ENCODE data around the gene SPATS2L.

SPATS2L gene, protein sequence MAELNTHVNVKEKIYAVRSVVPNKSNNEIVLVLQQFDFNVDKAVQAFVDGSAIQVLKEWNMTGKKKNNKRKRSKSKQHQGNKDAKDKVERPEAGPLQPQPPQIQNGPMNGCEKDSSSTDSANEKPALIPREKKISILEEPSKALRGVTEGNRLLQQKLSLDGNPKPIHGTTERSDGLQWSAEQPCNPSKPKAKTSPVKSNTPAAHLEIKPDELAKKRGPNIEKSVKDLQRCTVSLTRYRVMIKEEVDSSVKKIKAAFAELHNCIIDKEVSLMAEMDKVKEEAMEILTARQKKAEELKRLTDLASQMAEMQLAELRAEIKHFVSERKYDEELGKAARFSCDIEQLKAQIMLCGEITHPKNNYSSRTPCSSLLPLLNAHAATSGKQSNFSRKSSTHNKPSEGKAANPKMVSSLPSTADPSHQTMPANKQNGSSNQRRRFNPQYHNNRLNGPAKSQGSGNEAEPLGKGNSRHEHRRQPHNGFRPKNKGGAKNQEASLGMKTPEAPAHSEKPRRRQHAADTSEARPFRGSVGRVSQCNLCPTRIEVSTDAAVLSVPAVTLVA

DNA sequence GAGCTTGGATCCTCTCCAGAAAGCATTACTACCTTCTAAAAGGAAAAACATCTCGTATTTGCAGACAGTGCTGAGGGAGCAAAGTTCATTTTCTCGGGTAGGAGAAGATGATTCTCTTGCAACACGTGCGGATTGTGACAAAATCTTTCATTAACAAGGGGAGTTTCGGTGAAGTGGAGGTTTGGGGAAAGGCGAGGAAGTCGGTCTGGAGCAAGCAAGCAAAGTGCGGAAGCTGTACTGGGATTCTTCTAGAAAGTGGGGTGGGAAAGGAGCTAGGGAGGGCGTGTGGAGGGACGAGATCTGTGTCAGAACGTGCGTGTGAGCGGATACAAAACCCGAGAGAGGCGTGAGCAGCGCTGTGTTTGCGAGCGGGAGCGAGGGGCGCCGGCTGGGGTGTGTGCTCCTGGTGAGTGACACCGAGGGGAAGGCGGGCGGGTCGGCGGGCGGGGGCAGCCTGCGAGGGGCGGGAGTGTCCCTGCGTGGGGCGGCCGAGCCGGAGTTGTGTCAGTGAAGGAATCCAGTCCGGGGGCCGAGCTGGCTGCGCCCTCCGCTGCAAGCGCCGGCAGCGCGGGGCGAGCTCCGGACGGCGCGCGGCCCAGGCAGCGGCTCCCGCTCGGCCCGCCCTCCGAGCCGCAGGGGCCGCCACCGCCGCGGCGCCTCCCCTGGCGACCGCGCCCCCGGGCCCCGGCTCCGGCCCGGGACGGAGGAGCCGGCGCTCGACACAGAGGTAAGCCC lies at the start of gene SPATS2L:
Gene SPATS2L (plus strand): TSS at position 498 of the 735 bp plus-strand sequence. CDS start 82,552 bp downstream, outside the sequence.
- Histone ChIP-seq H3K36me3 (ENCODE audit: insufficient read depth, low read length) (no peaks in the 10 kb centered on the region), H3K9me3 (ENCODE audit: control insufficient read depth, insufficient read depth, low read length) (no peaks in the 10 kb centered on the region), H3K9ac (ENCODE audit: low read depth, low read length) (peak within 1 kb of the TSS; percentile 98), H3K4me1 (ENCODE audit: insufficient read depth, low read length) (peaks cover 29% of the 10 kb centered on the region)

GRCh38 chr2:200257570-200257969 lies 48.9 kb upstream of the SPATS2L start:
- Histone ChIP-seq H3K9me3 (ENCODE audit: control insufficient read depth, insufficient read depth, low read length) (no peaks in the 10 kb centered on the region), H3K4me1 (ENCODE audit: insufficient read depth, low read length) (peaks cover 8% of the 10 kb centered on the region), H3K36me3 (ENCODE audit: insufficient read depth, low read length) (no peaks in the 10 kb centered on the region), H3K9ac (ENCODE audit: low read depth, low read length) (no peak overlapping the region)

GRCh38 chr2:200258081-200258480 lies 48.4 kb upstream of the SPATS2L start:
- Histone ChIP-seq H3K9ac (ENCODE audit: low read depth, low read length) (no peak overlapping the region), H3K36me3 (ENCODE audit: insufficient read depth, low read length) (no peaks in the 10 kb centered on the region), H3K4me1 (ENCODE audit: insufficient read depth, low read length) (peaks cover 3% of the 10 kb centered on the region), H3K9me3 (ENCODE audit: control insufficient read depth, insufficient read depth, low read length) (no peaks in the 10 kb centered on the region)

DNA sequence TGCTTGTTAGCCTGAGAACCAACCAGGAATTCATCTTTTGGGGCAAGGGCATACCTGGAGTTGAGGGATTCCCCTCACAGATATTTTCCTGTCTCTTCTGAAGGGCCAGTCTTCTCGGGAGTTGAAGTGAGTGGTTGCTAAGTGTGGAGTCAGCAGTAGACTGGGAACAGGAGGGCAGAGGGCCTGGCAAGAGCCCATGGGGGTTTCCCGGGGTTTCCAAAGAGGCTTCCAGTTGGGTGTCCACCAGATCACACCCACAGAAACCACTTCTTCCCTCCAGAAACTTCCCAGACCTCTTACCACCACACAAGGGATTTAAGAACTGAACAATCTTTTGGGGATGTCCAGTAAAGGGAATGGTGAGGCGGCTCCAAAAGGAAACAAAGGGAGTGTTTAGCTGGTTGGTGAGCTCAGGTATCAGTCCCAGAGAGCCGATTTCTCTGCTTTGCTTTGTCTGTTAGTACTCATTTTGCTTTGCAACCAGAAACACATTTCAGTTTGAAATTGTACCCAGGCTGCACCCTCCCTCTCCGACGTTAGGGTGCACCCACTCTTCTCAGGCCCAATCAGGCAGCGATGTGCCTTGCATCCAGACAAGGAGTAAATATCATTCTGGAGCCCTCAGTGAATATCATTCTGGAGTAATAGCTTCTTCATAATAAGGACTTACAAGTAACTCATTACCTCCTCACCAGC lies 47.5 kb upstream of the SPATS2L start:
- no peaks in the 10 kb centered on the region for H3K36me3 ChIP-seq (ENCODE audit: insufficient read depth, low read length)
- H3K9ac ChIP-seq (ENCODE audit: low read depth, low read length): no peak overlapping the region
- H3K4me1 ChIP-seq (ENCODE audit: insufficient read depth, low read length): no peaks in the 10 kb centered on the region
- H3K9me3 ChIP-seq (ENCODE audit: control insufficient read depth, insufficient read depth, low read length): no peaks in the 10 kb centered on the region

- H3K9ac ChIP-seq (ENCODE audit: low read depth, low read length): no peak overlapping the region
These were observed 46.9 kb upstream of the SPATS2L start for GRCh38 chr2:200259577-200259957.

GRCh38 chr2:200262047-200262446 lies 44.4 kb upstream of the SPATS2L start:
- no peaks in the 10 kb centered on the region for H3K4me1 ChIP-seq (ENCODE audit: insufficient read depth, low read length)
- no peaks in the 10 kb centered on the region for H3K36me3 ChIP-seq (ENCODE audit: insufficient read depth, low read length)
- H3K9ac ChIP-seq (ENCODE audit: low read depth, low read length): no peak overlapping the region
- H3K9me3 ChIP-seq (ENCODE audit: control insufficient read depth, insufficient read depth, low read length): no peaks in the 10 kb centered on the region

More at GRCh38 chr2:200259577-200259957, 46.9 kb upstream of the SPATS2L start:
- Histone ChIP-seq H3K36me3 (ENCODE audit: insufficient read depth, low read length) (no peaks in the 10 kb centered on the region), H3K9me3 (ENCODE audit: control insufficient read depth, insufficient read depth, low read length) (no peaks in the 10 kb centered on the region), H3K4me1 (ENCODE audit: insufficient read depth, low read length) (no peaks in the 10 kb centered on the region)

GRCh38 chr2:200263279-200263678 lies 43.2 kb upstream of the SPATS2L start:
- H3K9ac ChIP-seq (ENCODE audit: low read depth, low read length): no peak overlapping the region

DNA sequence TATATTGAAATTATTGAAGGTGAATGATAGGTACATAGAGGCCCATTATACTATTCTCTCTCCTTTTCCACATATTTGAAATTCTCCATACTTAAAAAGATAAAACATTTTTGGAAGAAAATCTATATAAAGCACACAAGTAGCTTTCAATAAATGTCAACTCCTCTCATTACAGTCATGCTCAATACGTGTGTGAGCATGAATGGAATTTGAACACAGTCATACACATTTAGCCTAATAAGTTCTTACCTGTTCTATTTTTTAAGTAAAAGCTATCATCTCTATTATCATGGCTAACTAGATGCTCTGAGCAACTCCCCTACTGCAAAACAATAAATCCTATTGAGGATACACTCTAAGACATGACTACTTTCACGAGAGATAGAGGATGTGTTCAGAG lies 41.9 kb upstream of the SPATS2L start:
- Histone ChIP-seq H3K4me1 (ENCODE audit: insufficient read depth, low read length) (no peaks in the 10 kb centered on the region), H3K9ac (ENCODE audit: low read depth, low read length) (no peak overlapping the region), H3K9me3 (ENCODE audit: control insufficient read depth, insufficient read depth, low read length) (no peaks in the 10 kb centered on the region), H3K36me3 (ENCODE audit: insufficient read depth, low read length) (no peaks in the 10 kb centered on the region)

More at GRCh38 chr2:200263279-200263678, 43.2 kb upstream of the SPATS2L start:
- no peaks in the 10 kb centered on the region for H3K4me1 ChIP-seq (ENCODE audit: insufficient read depth, low read length)
- no peaks in the 10 kb centered on the region for H3K36me3 ChIP-seq (ENCODE audit: insufficient read depth, low read length)
- no peaks in the 10 kb centered on the region for H3K9me3 ChIP-seq (ENCODE audit: control insufficient read depth, insufficient read depth, low read length)

- Histone ChIP-seq H3K4me1 (ENCODE audit: insufficient read depth, low read length) (no peaks in the 10 kb centered on the region), H3K9ac (ENCODE audit: low read depth, low read length) (no peak overlapping the region), H3K9me3 (ENCODE audit: control insufficient read depth, insufficient read depth, low read length) (no peaks in the 10 kb centered on the region)
These were observed 40.1 kb upstream of the SPATS2L start for GRCh38 chr2:200266406-200266805.

GRCh38 chr2:200267350-200267749 lies 39.1 kb upstream of the SPATS2L start:
- Histone ChIP-seq H3K36me3 (ENCODE audit: insufficient read depth, low read length) (no peaks in the 10 kb centered on the region), H3K4me1 (ENCODE audit: insufficient read depth, low read length) (no peaks in the 10 kb centered on the region), H3K9me3 (ENCODE audit: control insufficient read depth, insufficient read depth, low read length) (no peaks in the 10 kb centered on the region), H3K9ac (ENCODE audit: low read depth, low read length) (no peak overlapping the region)

More at GRCh38 chr2:200266406-200266805, 40.1 kb upstream of the SPATS2L start:
- no peaks in the 10 kb centered on the region for H3K36me3 ChIP-seq (ENCODE audit: insufficient read depth, low read length)

DNA sequence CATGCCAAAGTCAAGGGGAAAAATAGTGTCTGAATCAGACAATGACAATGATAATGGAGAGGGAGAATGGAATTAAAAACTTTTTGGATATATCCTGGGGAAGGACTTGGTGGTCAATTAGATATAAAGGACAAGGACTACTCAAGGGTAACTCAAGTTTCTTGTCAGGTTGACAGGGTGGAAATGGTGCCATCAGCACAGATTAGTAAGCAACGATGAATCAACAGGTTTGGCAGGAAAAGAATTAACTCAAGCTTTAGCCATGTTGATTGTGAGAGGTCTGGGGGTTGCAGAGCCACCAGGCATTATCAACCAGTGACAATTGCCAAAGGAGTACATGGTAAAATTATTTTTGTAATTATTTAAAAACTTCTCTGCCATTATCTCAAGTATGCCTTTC lies 35.8 kb upstream of the SPATS2L start:
- H3K9ac ChIP-seq (ENCODE audit: low read depth, low read length): no peak overlapping the region
- no peaks in the 10 kb centered on the region for H3K36me3 ChIP-seq (ENCODE audit: insufficient read depth, low read length)
- peaks cover 14% of the 10 kb centered on the region; the same call in 1 of the 2 replicates for H3K4me1 ChIP-seq (ENCODE audit: insufficient read depth, low read length)

GRCh38 chr2:200272320-200272719 lies 34.2 kb upstream of the SPATS2L start:
- no peaks in the 10 kb centered on the region for H3K36me3 ChIP-seq (ENCODE audit: insufficient read depth, low read length)
- H3K9ac ChIP-seq (ENCODE audit: low read depth, low read length): no peak overlapping the region
- no peaks in the 10 kb centered on the region for H3K9me3 ChIP-seq (ENCODE audit: control insufficient read depth, insufficient read depth, low read length)
- H3K4me1 ChIP-seq (ENCODE audit: insufficient read depth, low read length): peaks cover 14% of the 10 kb centered on the region; the same call in 1 of the 2 replicates

More for the DNA sequence above, 35.8 kb upstream of the SPATS2L start:
- no peaks in the 10 kb centered on the region for H3K9me3 ChIP-seq (ENCODE audit: control insufficient read depth, insufficient read depth, low read length)

DNA sequence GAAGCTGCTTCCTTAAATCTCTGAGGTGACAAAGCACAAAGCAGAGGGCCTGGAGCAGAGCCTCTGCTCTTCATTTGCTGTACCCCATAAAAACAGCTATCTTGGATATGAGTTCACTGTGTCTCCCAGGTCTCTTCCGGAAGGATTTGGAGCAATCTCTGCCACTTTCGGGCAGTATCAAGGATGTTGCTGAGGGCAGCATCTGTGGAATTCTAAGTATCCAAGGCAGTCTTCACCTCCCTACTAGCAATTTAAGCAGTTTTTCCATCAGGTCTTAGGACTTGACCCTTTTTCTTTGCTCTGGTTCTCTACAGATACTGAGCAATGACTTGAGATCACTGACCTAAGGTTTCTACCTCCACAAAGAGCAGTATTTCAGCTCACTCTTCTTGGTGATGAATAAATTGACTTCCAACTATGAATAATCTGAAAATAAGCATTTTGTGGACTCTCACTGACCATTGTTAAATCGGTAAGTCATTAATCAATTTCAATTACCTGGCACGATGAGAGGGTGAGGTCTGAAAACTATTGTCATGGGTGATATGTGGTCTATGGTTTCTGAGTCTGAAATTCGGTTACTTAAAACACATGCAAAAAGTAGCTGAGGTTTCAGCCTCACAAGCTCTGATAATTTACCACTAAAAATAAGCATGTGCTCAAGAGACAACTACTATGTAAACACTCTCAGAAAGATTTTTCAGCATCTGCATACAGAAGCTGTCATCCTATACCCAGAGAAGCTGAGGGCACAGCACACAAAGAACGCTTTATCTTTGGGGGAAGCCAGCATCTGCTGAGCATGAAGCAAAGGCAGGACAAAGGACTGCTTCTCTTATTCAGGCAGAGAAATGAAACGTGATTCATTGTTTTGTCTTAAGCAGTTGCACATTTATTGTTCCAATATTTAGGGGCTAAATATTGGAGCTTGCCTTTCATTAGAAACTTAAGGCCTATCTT lies 32.1 kb upstream of the SPATS2L start:
- Histone ChIP-seq H3K9me3 (ENCODE audit: control insufficient read depth, insufficient read depth, low read length) (no peaks in the 10 kb centered on the region), H3K36me3 (ENCODE audit: insufficient read depth, low read length) (no peaks in the 10 kb centered on the region), H3K4me1 (ENCODE audit: insufficient read depth, low read length) (peaks cover 14% of the 10 kb centered on the region; the same call in 1 of the 2 replicates), H3K9ac (ENCODE audit: low read depth, low read length) (no peak overlapping the region)
